GM18508 (cell line): ENCODE results near the gene SUMO1.

Experiments
- ATAC-seq: cut with Tn5 transposase; IDR thresholded peaks from one replicate; pipeline ENCODE4 v1.9.1; 2021; ENCODE audit warnings: moderate number of reproducible peaks; ENCODE audit not compliant: insufficient read depth, unreplicated experiment

The SUMO1 gene

GRCh38 chr2:202157211-202157990 lies 81.0 kb downstream of the SUMO1 start:
- no peak for ATAC-seq
